Lower leg skin (tissue), 3 donors: ENCODE measurements around the gene RBM14.

Experiments
- POLR2A ChIP-seq, 2 donors: fragments of 450-650 bp; IDR thresholded peaks; one replicate each; pipeline ENCODE4 v1.6.1; 2016 to 2017; ENCODE audit warnings: antibody characterized with exemption in 2 of 2, mild to moderate bottlenecking in 1 of 2, moderate library complexity in 1 of 2
- TF ChIP-seq, protein P1 (sequence below), 3 donors: fragments of 450-650 bp; IDR thresholded peaks; one replicate each; pipeline ENCODE4 v1.5.1; 2016; ENCODE audit warnings: antibody characterized with exemption in 3 of 3, mild to moderate bottlenecking in 3 of 3, moderate library complexity in 2 of 3

DNA sequence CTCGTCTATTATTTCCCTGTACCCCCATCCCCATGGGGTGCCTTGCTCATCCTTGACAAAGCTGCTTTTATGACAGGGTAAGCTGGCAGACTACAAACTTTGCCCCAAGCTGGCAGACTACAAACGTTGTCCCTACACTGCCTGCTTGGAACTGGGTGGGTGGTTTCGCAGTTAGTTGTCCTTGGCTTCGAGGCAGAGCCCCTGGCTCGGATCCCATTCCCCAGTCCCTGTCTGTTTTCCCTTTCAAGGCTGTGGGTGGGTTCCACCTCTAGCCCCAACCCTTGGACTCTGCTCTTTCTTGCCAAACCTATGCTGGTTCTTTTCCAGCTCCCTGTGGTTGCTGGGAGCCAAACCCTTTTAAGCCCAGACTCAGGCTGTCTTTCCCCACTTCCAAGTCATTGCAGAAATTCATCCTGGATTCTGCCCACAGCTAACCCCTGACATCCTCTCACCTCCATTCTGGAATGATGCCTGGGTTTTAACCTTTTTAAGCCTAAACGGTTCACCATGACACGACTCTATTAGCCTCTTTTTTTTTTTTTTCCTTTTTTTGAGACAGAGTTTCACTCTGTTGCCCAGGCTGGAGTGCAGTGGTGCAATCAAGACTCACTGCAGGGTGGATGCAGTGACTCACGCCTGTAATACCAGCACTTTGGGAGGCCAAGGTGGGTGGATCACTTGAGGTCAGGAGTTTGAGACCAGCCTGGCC lies 9.2 kb upstream of the RBM14 start:
- TF ChIP-seq, protein P1, sequence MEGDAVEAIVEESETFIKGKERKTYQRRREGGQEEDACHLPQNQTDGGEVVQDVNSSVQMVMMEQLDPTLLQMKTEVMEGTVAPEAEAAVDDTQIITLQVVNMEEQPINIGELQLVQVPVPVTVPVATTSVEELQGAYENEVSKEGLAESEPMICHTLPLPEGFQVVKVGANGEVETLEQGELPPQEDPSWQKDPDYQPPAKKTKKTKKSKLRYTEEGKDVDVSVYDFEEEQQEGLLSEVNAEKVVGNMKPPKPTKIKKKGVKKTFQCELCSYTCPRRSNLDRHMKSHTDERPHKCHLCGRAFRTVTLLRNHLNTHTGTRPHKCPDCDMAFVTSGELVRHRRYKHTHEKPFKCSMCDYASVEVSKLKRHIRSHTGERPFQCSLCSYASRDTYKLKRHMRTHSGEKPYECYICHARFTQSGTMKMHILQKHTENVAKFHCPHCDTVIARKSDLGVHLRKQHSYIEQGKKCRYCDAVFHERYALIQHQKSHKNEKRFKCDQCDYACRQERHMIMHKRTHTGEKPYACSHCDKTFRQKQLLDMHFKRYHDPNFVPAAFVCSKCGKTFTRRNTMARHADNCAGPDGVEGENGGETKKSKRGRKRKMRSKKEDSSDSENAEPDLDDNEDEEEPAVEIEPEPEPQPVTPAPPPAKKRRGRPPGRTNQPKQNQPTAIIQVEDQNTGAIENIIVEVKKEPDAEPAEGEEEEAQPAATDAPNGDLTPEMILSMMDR (IDR thresholded peaks at IDR 0.05), result no peak
- TF ChIP-seq POLR2A (IDR thresholded peaks at IDR 0.05), result no peak
